ENCODE results near the gene GSTK1. TPM values are rescaled to one million over a fixed set of nuclear protein-coding genes. Genes with fewer than 3 reads are reported as not detected.

Gene GSTK1
- total and polyA plus RNA-seq, 8 donors = 71.8 to 305 (median 152) TPM

DNA sequence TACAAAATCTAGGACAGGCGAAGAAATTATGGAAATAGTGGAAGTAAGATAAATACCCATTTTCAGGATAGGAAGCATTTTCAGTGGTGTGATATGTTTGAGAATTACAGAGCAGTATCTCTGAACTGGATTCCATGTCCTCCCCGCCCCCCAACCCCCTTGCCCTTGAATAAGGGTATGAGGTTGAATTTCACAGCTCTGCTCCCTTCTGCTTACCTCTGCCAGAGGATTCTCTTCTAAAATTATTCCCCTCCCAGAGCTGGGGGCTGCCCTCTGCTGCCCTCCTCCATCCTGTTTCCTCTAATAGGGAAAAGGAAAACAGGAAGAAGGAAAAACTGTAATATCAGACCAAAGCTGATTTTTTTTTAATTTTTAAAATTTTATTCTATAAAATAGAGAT, 45.4 kb downstream of the GSTK1 start:
- Histone ChIP-seq H3K4me3 (no peak overlapping the region), H3K27ac (no peak overlapping the region), H3K27me3 (no peaks in the 10 kb centered on the region), H3K9me3 (no peaks in the 10 kb centered on the region), H3K36me3 (peaks cover 25 to 60% (median 47%) of the 10 kb centered on the region in 4 donors), H3K4me1 (peaks cover 0 to 11% (median 4%) of the 10 kb centered on the region in 4 donors)
- no peak for DNase-seq
- WGBS, 5 donors = 92 to 98% (median 96%) methylated on average over 2 of the region's 2 CpGs
- no peak for TF ChIP-seq EP300 (IDR thresholded peaks at IDR 0.05)
- TF ChIP-seq POLR2A (IDR thresholded peaks at IDR 0.05) = no peak
- TF ChIP-seq POLR2AphosphoS5 (IDR thresholded peaks at IDR 0.05) = no peak
- TF ChIP-seq CTCF (IDR thresholded peaks at IDR 0.05) = no peak
- intact Hi-C loops (cut with DNase I; ENCODE audit: low total_unique reads) = loop anchor here (5.0 kb wide), 1 partner anchor 71 kb away; no protein-coding TSS in a partner anchor

- Histone ChIP-seq H3K36me3 (peaks cover 0 to 8% (median 0%) of the 10 kb centered on the region in 4 donors), H3K4me1 (no peaks in the 10 kb centered on the region), H3K27me3 (no peaks in the 10 kb centered on the region), H3K27ac (no peak overlapping the region), H3K9me3 (no peaks in the 10 kb centered on the region), H3K4me3 (no peak overlapping the region)
- no peak for TF ChIP-seq EP300 (IDR thresholded peaks at IDR 0.05)
- TF ChIP-seq POLR2A (IDR thresholded peaks at IDR 0.05) = no peak
- no peak for TF ChIP-seq CTCF (IDR thresholded peaks at IDR 0.05)
- no peak for TF ChIP-seq POLR2AphosphoS5 (IDR thresholded peaks at IDR 0.05)
- intact Hi-C loops (cut with DNase I; ENCODE audit: low total_unique reads) = no loop called here
- no peak for DNase-seq
Observed at GRCh38 chr7:143314127-143314526, 50.9 kb downstream of the GSTK1 start.

- DNase-seq = no peak
- intact Hi-C loops (cut with DNase I; ENCODE audit: low total_unique reads) = no loop called here
- TF ChIP-seq POLR2AphosphoS5 (IDR thresholded peaks at IDR 0.05) (no peak), EP300 (IDR thresholded peaks at IDR 0.05) (no peak), POLR2A (IDR thresholded peaks at IDR 0.05) (no peak), CTCF (IDR thresholded peaks at IDR 0.05) (no peak)
- no peaks in the 10 kb centered on the region for H3K36me3 ChIP-seq
- H3K4me1 ChIP-seq = no peaks in the 10 kb centered on the region
- H3K9me3 ChIP-seq = no peaks in the 10 kb centered on the region
- WGBS, 5 donors = 82 to 92% (median 85%) methylated on average over 4 to 5 of the region's 5 CpGs
- H3K27me3 ChIP-seq = no peaks in the 10 kb centered on the region
- no peak within 1 kb of the TSS for H3K27ac ChIP-seq
- no peak within 1 kb of the TSS for H3K4me3 ChIP-seq
Observed at GRCh38 chr7:143315776-143316175, 52.5 kb downstream of the GSTK1 start, which contains the start of gene CLCN1. Gene CLCN1, plus strand, starts transcription at chr7:143316111. Its CDS starts 102 bp downstream, at chr7:143316213.

DNA sequence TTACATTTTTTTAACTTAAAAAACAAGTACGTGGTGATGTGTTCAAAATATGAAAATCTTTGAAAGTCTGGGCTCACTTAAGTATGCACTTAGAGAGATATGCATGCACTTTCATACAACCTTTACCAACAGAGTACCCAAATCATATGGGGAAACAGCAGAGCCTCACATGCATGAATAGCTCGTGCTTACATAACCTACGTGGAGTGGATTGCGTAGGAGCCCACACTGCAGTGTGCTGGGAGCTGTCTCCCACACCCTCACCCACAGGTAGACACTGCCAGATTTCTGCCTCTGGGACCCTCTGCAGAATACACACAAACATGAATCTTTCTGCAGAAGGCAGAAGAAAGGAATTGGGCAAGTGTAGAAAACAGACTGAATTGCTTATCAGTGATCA, 53.3 kb downstream of the GSTK1 start:
- DNase-seq = no peak
- H3K4me3 ChIP-seq = no peak overlapping the region
- no peaks in the 10 kb centered on the region for H3K4me1 ChIP-seq
- no peaks in the 10 kb centered on the region for H3K9me3 ChIP-seq
- no peak overlapping the region for H3K27ac ChIP-seq
- H3K27me3 ChIP-seq = no peaks in the 10 kb centered on the region
- 79 to 92% (median 84%) methylated on average over 4 of the region's 4 CpGs for WGBS, 5 donors
- intact Hi-C loops (cut with DNase I; ENCODE audit: low total_unique reads) = no loop called here
- H3K36me3 ChIP-seq = no peaks in the 10 kb centered on the region
- TF ChIP-seq EP300 (IDR thresholded peaks at IDR 0.05) = no peak

DNA sequence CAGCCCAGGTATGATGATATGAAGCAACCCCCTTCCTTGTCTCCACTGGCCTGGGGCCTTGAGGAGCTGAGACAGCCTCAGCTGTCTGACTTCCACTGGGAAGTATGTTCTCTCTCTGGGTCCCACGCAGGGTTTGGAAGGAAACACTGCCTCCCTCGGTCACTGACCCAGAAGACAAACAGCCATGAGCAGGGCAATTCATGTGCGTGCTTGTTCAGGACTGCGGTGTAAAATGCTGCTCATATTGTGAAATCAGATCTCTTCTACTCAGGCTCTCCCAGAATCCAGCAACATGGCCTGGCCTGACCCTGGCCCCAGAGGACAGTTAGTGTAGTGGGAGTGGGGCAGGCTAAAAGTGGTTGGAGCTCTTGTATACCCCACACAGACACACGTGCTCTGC, 55.4 kb downstream of the GSTK1 start:
- Histone ChIP-seq H3K9me3 (no peaks in the 10 kb centered on the region), H3K27me3 (no peaks in the 10 kb centered on the region), H3K4me3 (no peak overlapping the region), H3K27ac (no peak overlapping the region), H3K36me3 (no peaks in the 10 kb centered on the region), H3K4me1 (peaks cover 0 to 10% (median 8%) of the 10 kb centered on the region in 4 donors)
- WGBS, 5 donors = 65 to 73% (median 69%) methylated on average over 5 of the region's 5 CpGs
- intact Hi-C loops (cut with DNase I; ENCODE audit: low total_unique reads) = no loop called here
- DNase-seq = peak in 1 of 2 donors; percentile 25
- TF ChIP-seq EP300 (IDR thresholded peaks at IDR 0.05) (no peak), CTCF (IDR thresholded peaks at IDR 0.05) (no peak), POLR2A (IDR thresholded peaks at IDR 0.05) (no peak), POLR2AphosphoS5 (IDR thresholded peaks at IDR 0.05) (no peak)

All from stomach (tissue), 9 donors.